ENCODE measurements around the gene MRPL18. TPM values are rescaled to one million over a fixed set of nuclear protein-coding genes. Genes with fewer than 3 reads are reported as not detected.

MRPL18 gene
- total RNA-seq, 2 experiments from 2014 or later = 9.8 to 10.2 TPM

- H3K27ac ChIP-seq (ENCODE audit: low read depth in 1 of 2, low read length in 2 of 2) = no peak overlapping the region
- H3K4me1 Mint-ChIP-seq (ENCODE audit: low read depth) = no peaks in the 10 kb centered on the region
- no peaks in the 10 kb centered on the region for H3K4me1 ChIP-seq (ENCODE audit: insufficient read depth, low read length)
- H3K4me3 ChIP-seq (ENCODE audit: low read length) = no peak overlapping the region
- no peak overlapping the region for H3K27ac Mint-ChIP-seq
- no peak for TF ChIP-seq CTCF (IDR thresholded peaks at IDR 0.05)
- intact Hi-C loops (cut with DNase I, micrococcal nuclease) = no loop called here
- H3K27me3 Mint-ChIP-seq = no peaks in the 10 kb centered on the region
- no peaks in the 10 kb centered on the region for H3K36me3 ChIP-seq (ENCODE audit: insufficient read depth, low read length)
- CTCF ChIA-PET = no interaction called here
- no peaks in the 10 kb centered on the region for H3K27me3 ChIP-seq (ENCODE audit: control insufficient read depth in 1 of 2, insufficient read depth in 2 of 2, low read length in 2 of 2)
- H3K36me3 Mint-ChIP-seq (ENCODE audit: low read depth) = no peaks in the 10 kb centered on the region
- POLR2A ChIA-PET = no interaction called here
- no peaks in the 10 kb centered on the region for H3K9me3 ChIP-seq (ENCODE audit: control insufficient read depth in 1 of 2, insufficient read depth in 1 of 2, low read length in 2 of 2)
- DNase-seq (no peak), ATAC-seq (ENCODE audit: poor library complexity) (no peak)
- H3K9me3 Mint-ChIP-seq = no peaks in the 10 kb centered on the region
- no peak overlapping the region for H3K4me3 Mint-ChIP-seq
Observed at GRCh38 chr6:159842035-159842434, 51.8 kb downstream of the MRPL18 start.

GRCh38 chr6:159844737-159845645 is 54.7 kb downstream of the MRPL18 start:
- no peaks in the 10 kb centered on the region for H3K27me3 ChIP-seq (ENCODE audit: control insufficient read depth in 1 of 2, insufficient read depth in 2 of 2, low read length in 2 of 2)
- no peak for DNase-seq
- peaks cover 0 to 8% of the 10 kb centered on the region in 2 experiments for H3K9me3 ChIP-seq (ENCODE audit: control insufficient read depth in 1 of 2, insufficient read depth in 1 of 2, low read length in 2 of 2)
- Mint-ChIP-seq H3K4me3 (no peak overlapping the region), H3K9me3 (peaks cover 5% of the 10 kb centered on the region), H3K4me1 (ENCODE audit: low read depth) (no peaks in the 10 kb centered on the region), H3K27me3 (no peaks in the 10 kb centered on the region), H3K36me3 (ENCODE audit: low read depth) (no peaks in the 10 kb centered on the region), H3K27ac (no peak overlapping the region)
- H3K36me3 ChIP-seq (ENCODE audit: insufficient read depth, low read length) = no peaks in the 10 kb centered on the region
- no peak overlapping the region for H3K27ac ChIP-seq (ENCODE audit: low read depth in 1 of 2, low read length in 2 of 2)
- CTCF ChIA-PET = no interaction called here
- intact Hi-C loops (cut with DNase I, micrococcal nuclease) = no loop called here
- H3K4me1 ChIP-seq (ENCODE audit: insufficient read depth, low read length) = no peaks in the 10 kb centered on the region
- no peak for TF ChIP-seq CTCF (IDR thresholded peaks at IDR 0.05)
- no peak overlapping the region for H3K4me3 ChIP-seq (ENCODE audit: low read length)
- ATAC-seq (ENCODE audit: poor library complexity) = no peak
- POLR2A ChIA-PET = interaction anchor here (1.0 kb wide), 1 partner anchor 12 kb away, joined by 4 read pairs; no protein-coding TSS in a partner anchor

Other genes starting within 250 kb of the MRPL18 start
- 100 to 1,000 TPM; 182 to 195 TPM for gene SOD2, start 97.2 kb upstream of the MRPL18 start, total RNA-seq
- 100 to 1,000 TPM; 211 to 227 TPM for gene WTAP, start 63.0 kb upstream of the MRPL18 start, total RNA-seq
- gene ACAT2, start 28.4 kb upstream of the MRPL18 start, total RNA-seq = 10 to 100 TPM; 21.4 to 25.8 TPM
- gene TCP1, start 865 bp upstream of the MRPL18 start, total RNA-seq = 100 to 1,000 TPM; 212 to 216 TPM
- under 1 TPM in 1 of 2 experiments, not detected in 1; 0.14 TPM for gene PNLDC1, start 9.8 kb downstream of the MRPL18 start, total RNA-seq
- gene MAS1, start 100.5 kb downstream of the MRPL18 start, total RNA-seq = not detected
- gene IGF2R, start 178.6 kb downstream of the MRPL18 start, total RNA-seq = 10 to 100 TPM; 43.8 to 46.7 TPM

Data from CD4-positive, alpha-beta T cell (primary cell).